SU-DHL-6 (cell line): ENCODE measurements around the gene PARS2.
A peak's percentile ranks its signal among the peaks of the same experiment; 100 is the strongest.

Experiments used
- H2AFZ ChIP-seq: fragments of 200-600 bp; sonication (generic); 2 replicates; pipeline ENCODE4 v1.6.1; 2014; ENCODE audit warnings: low read depth, mild to moderate bottlenecking, moderate library complexity, mixed read lengths, antibody characterized with exemption, low read length; ENCODE audit not compliant: severe bottlenecking
- H3F3A ChIP-seq: fragments of 200-600 bp; shearing (Covaris generic); 2 replicates; pipeline ENCODE4 v1.6.0; 2016; ENCODE audit warnings: antibody characterized with exemption, mild to moderate bottlenecking; ENCODE audit not compliant: insufficient read depth
- H3K27ac ChIP-seq: fragments of 200-600 bp; sonication (generic); 2 replicates; pipeline ENCODE4 v1.5.1; 2016; ENCODE audit warnings: low read depth, mild to moderate bottlenecking, low read length, moderate library complexity, mixed read lengths
- H3K27me3 ChIP-seq: fragments of 200-600 bp; sonication (generic), shearing (Covaris generic); 2 replicates; pipeline ENCODE4 v1.6.0; 2014; ENCODE audit warnings: mild to moderate bottlenecking, low read length
- H3K36me3 ChIP-seq: fragments of 200-600 bp; sonication (generic); 2 replicates; pipeline ENCODE4 v1.6.1; 2014; ENCODE audit warnings: mild to moderate bottlenecking, low read length, mixed read lengths
- H3K4me2 ChIP-seq: fragments of 300-600, 200-600 bp; shearing (Covaris generic), sonication (generic); 2 replicates; pipeline ENCODE4 v1.6.0; 2014; ENCODE audit warnings: low read length, low read depth, mild to moderate bottlenecking; ENCODE audit not compliant: poor library complexity, severe bottlenecking
- H3K4me3 ChIP-seq: fragments of 200-600 bp; sonication (generic); 2 replicates; pipeline ENCODE4 v1.5.1; 2014; ENCODE audit warnings: antibody characterized with exemption, low read length, mild to moderate bottlenecking, mixed read lengths; ENCODE audit not compliant: insufficient read depth, poor library complexity, severe bottlenecking
- H3K79me2 ChIP-seq: fragments of 200-600 bp; sonication (generic); 2 replicates; pipeline ENCODE4 v1.6.1; 2014; ENCODE audit warnings: mild to moderate bottlenecking, low read length, moderate library complexity; ENCODE audit not compliant: insufficient read depth
- H3K9ac ChIP-seq: fragments of 200-600 bp; sonication (generic); 2 replicates; pipeline ENCODE4 v1.7.0; 2014; ENCODE audit warnings: mild to moderate bottlenecking, low read length
- H3K9me2 ChIP-seq: fragments of 200-600 bp; sonication (generic); replicated peaks from 2 replicates; pipeline ENCODE4 v1.6.1; 2014; ENCODE audit warnings: low read length; ENCODE audit not compliant: insufficient read depth
- H3K9me3 ChIP-seq: fragments of 200-600 bp; sonication (generic); 2 replicates; pipeline ENCODE4 v1.6.1; 2014; ENCODE audit warnings: low read length, mixed read lengths; ENCODE audit not compliant: insufficient read depth
- H4K20me1 ChIP-seq: fragments of 200-600 bp; sonication (generic); 2 replicates; pipeline ENCODE4 v1.6.1; 2014; ENCODE audit warnings: low read depth, mild to moderate bottlenecking, antibody characterized with exemption, low read length, moderate library complexity, mixed read lengths
- EZH2phosphoT487 ChIP-seq: fragments of 200-600 bp; sonication (generic), shearing (Covaris generic); conservative IDR thresholded peaks from 2 replicates; pipeline ENCODE4 v1.6.1; 2018; ENCODE audit warnings: mild to moderate bottlenecking, antibody characterized with exemption, low read length, moderate library complexity, mixed read lengths
- TF ChIP-seq, protein P1 (sequence below): fragments of 200-600 bp; sonication (generic); IDR thresholded peaks from one replicate; pipeline ENCODE4 v1.5.1; 2017; ENCODE audit warnings: antibody characterized with exemption, mild to moderate bottlenecking, low read length, moderate library complexity; ENCODE audit not compliant: insufficient read depth, poor library complexity, severe bottlenecking

PARS2 gene

GRCh38 chr1:54791880-54792522 lies 27.7 kb upstream of the PARS2 start:
- no peaks in the 10 kb centered on the region for H3K79me2 ChIP-seq
- H4K20me1 ChIP-seq = no peaks in the 10 kb centered on the region
- H3K9me2 ChIP-seq = no peaks in the 10 kb centered on the region
- TF ChIP-seq, protein P1, sequence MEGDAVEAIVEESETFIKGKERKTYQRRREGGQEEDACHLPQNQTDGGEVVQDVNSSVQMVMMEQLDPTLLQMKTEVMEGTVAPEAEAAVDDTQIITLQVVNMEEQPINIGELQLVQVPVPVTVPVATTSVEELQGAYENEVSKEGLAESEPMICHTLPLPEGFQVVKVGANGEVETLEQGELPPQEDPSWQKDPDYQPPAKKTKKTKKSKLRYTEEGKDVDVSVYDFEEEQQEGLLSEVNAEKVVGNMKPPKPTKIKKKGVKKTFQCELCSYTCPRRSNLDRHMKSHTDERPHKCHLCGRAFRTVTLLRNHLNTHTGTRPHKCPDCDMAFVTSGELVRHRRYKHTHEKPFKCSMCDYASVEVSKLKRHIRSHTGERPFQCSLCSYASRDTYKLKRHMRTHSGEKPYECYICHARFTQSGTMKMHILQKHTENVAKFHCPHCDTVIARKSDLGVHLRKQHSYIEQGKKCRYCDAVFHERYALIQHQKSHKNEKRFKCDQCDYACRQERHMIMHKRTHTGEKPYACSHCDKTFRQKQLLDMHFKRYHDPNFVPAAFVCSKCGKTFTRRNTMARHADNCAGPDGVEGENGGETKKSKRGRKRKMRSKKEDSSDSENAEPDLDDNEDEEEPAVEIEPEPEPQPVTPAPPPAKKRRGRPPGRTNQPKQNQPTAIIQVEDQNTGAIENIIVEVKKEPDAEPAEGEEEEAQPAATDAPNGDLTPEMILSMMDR = peak; percentile 90
- no peak for TF ChIP-seq EZH2phosphoT487
- no peaks in the 10 kb centered on the region for H3K9me3 ChIP-seq
- H3F3A ChIP-seq = no peaks in the 10 kb centered on the region
- no peaks in the 10 kb centered on the region for H3K27me3 ChIP-seq
- no peak overlapping the region for H2AFZ ChIP-seq
- no peak overlapping the region for H3K27ac ChIP-seq
- no peaks in the 10 kb centered on the region for H3K36me3 ChIP-seq
- H3K4me3 ChIP-seq = no peak overlapping the region
- no peak overlapping the region for H3K4me2 ChIP-seq
- no peak overlapping the region for H3K9ac ChIP-seq

DNA sequence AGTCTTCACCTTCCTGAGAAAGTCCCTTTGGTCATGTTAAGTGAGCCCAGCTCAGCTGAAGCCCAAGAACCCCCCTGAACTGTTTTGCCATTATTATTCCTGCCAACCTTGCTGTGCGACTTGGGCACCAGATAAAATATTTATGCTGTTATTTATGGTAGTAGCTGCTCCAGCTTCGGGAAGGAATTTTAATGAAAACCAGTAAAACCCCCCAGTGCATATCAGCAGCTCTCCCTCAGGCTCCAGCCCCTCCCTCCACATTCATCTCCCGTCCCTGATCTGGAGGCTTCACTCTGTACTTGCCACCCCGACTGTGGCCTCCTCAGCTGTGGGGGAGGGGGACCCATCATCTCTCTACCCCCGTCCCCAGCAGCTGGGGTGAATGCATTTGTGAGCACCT lies 24.1 kb upstream of the PARS2 start:
- Histone ChIP-seq H3K27ac (no peak overlapping the region), H3K9me2 (no peaks in the 10 kb centered on the region), H3F3A (no peaks in the 10 kb centered on the region), H3K79me2 (no peaks in the 10 kb centered on the region), H3K36me3 (no peaks in the 10 kb centered on the region), H3K4me3 (no peak overlapping the region), H4K20me1 (no peaks in the 10 kb centered on the region), H3K4me2 (no peak overlapping the region), H3K9me3 (no peaks in the 10 kb centered on the region), H2AFZ (no peak overlapping the region), H3K27me3 (no peaks in the 10 kb centered on the region), H3K9ac (no peak overlapping the region)
- TF ChIP-seq, protein P1 = no peak
- no peak for TF ChIP-seq EZH2phosphoT487

GRCh38 chr1:54787604-54788003 lies 23.3 kb upstream of the PARS2 start:
- Histone ChIP-seq H3K9me2 (no peaks in the 10 kb centered on the region), H3K4me3 (no peak overlapping the region), H3F3A (no peaks in the 10 kb centered on the region), H3K79me2 (no peaks in the 10 kb centered on the region), H3K9me3 (no peaks in the 10 kb centered on the region), H4K20me1 (no peaks in the 10 kb centered on the region), H3K27ac (no peak overlapping the region), H3K4me2 (no peak overlapping the region), H2AFZ (no peak overlapping the region), H3K36me3 (no peaks in the 10 kb centered on the region), H3K27me3 (no peaks in the 10 kb centered on the region), H3K9ac (no peak overlapping the region)
- no peak for TF ChIP-seq EZH2phosphoT487
- TF ChIP-seq, protein P1 = no peak
